ENCODE measurements around the gene CNTNAP2.

DNA sequence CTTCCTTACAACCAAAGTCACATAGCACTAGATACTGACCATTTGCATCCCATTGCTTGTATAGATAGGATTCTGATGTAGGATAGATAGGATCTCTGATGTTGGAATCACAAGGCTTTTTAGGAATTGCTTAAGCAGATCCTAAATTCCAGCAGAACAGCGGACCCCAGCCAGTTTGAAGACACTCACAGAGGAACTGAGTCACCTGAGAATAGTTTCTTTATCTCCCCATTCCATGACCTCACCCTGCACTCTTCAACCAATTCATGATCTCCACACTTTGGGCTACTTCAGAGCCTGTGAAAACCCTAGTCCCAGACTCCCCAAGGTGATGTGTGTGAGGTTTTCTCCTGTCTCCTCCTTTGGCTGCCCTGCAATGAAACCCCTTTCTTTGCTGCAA, 179.4 kb downstream of the CNTNAP2 start:
- TF ChIP-seq, protein P1, sequence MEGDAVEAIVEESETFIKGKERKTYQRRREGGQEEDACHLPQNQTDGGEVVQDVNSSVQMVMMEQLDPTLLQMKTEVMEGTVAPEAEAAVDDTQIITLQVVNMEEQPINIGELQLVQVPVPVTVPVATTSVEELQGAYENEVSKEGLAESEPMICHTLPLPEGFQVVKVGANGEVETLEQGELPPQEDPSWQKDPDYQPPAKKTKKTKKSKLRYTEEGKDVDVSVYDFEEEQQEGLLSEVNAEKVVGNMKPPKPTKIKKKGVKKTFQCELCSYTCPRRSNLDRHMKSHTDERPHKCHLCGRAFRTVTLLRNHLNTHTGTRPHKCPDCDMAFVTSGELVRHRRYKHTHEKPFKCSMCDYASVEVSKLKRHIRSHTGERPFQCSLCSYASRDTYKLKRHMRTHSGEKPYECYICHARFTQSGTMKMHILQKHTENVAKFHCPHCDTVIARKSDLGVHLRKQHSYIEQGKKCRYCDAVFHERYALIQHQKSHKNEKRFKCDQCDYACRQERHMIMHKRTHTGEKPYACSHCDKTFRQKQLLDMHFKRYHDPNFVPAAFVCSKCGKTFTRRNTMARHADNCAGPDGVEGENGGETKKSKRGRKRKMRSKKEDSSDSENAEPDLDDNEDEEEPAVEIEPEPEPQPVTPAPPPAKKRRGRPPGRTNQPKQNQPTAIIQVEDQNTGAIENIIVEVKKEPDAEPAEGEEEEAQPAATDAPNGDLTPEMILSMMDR (conservative IDR thresholded peaks at IDR 0.05; ENCODE audit: low read depth, low read length): no peak
- TF ChIP-seq EZH2 (IDR thresholded peaks at IDR 0.05; ENCODE audit: borderline replicate concordance, low read depth, low read length, poor library complexity, severe bottlenecking): no peak
